ENCODE data around the gene PSMC2.
"Not testable (repeated sequence)": the region's sequence is repeated elsewhere in the genome, so short reads cannot be mapped to it uniquely, and the experiment has no call there.

Gene PSMC2

DNA sequence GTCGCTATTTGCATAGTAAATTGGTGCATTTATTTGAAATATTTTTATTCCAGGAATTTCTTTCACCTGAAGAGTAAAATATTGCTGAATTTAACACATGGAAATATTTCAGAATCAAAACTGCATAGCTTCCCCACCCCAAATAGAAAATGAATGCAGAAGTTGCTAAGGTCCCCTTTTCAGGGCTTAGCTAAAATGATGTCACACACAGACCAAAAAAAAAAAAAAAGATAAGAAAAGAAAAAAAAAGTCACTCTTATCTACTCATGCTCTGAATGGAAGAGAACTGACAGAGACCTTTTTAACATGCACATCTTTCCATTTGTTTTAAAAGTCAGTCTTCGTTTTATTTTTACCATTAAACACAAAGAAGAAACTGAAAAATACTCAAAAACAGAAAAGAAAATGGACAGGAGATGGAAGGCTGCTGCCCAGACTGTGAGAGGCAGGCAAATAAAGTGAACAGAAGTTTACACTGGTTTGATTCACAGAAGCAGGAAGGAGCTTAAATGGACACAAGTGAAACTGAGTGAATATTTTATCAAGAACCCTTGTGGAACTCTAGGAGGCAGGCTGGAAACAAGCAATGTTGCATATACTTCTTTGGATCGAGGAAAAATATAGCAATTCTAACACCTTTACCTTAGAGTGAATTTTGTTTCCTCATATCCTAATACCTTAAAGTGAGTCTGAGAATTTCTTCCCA, 32.0 kb downstream of the PSMC2 start:
- DNase-seq = no peak

DNA sequence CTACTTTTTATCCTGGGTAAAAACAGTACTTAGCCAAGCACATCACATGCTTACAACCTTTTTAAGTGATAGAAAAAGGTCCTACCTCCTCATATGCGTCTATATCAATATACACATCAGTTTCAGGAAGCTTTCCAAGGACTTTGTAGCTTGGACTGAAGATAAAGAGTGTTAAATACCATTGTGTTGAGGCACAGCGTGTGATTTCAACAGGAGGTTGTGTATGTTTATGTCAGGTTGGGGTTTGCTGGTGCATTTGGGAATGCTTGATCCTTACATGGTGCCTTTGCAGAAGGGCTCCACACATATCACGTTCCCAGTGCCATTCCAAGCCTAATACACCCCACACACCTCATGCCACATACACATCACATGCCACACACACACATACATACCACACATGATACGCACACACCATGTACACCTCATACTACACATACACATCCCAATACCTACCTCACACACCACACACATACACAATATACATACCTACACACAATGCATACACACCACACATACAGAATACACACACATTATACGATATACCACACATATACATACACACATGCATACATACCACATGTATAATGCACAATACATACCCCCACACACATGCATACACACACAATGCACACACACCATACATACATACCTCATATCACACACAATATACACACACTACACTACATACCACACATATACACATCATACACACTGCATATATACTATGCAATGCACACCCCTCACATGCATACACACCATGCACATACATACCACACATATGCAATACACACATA, 33.1 kb downstream of the PSMC2 start:
- DNase-seq = no peak

DNA sequence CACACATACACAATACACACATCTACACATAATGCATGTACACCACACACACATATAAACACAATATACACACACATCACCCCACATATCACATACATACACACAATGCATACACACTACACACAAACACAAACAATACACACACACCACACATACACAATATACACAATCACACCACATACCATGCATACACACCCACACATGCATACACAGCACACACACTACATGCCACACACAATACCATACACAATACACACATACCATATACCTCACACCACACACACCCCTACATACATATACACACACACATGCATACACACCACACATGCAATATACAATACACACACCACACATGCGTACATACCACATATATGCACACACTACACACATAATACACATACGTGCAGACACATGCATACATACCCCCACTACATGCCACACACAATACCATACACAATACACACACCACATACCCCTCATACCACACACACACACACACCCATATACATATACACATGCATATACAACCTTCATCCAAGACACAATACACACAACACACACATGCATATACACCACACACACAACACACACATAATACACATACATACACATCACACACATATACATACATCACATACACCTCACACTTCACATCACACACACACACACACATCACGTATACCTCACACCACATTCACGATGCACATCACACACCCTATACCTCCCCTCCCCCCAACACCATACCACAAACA, 34.0 kb downstream of the PSMC2 start:
- no peak for DNase-seq

GRCh38 chr7:103382032-103382402, 34.6 kb downstream of the PSMC2 start:
- DNase-seq = no peak

GRCh38 chr7:103387242-103387641, 39.8 kb downstream of the PSMC2 start:
- no peak for DNase-seq

DNA sequence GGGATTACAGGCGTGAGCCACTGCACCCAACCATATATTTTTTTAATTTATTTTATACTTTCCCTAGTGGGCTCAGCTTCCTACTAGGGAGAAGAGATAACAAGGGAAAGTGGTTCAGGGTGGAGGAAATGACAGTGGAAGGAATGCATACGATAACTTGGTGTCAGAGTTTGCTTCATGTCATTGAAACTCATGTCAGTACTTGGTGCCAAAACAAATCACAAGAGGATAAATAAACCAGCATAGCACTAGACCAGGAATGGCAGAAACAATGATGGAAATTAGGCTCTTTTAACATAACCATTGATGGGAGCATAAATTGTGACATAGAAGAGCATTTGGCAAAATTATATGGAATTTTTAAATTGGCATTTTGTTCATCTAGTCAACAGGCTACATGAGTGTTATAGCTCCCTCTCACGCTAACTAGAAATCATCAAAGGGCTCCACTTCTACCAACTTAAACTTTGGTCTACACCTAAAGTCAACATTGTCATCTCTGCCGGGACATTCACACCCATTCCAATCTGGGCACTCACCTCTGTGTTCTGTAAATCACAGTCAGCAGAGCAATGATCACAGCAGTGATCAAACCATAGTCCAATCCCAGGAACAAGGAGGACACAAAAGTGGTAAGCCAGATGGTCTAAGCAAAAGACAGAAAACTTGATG, 41.2 kb downstream of the PSMC2 start:
- DNase-seq = no peak

DNA sequence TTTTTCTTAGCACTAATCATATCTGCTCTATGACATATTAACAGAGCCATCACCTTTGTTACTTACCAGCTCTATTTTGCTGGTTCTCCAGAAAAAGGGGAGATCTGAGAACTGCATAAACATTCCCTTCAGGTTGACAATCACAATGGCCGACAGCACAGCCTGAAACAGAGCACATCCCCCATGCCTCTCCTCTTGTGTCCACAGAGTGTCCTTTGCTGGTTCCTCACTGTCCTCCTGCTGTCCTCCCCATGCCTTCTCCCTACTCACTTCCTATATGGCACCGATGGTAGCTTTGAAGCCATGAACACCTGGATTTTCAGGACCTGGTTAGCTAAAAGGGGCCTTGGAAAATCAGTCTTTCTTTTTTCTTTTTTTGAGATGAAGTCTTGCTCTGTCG, 41.8 kb downstream of the PSMC2 start:
- DNase-seq = no peak

DNA sequence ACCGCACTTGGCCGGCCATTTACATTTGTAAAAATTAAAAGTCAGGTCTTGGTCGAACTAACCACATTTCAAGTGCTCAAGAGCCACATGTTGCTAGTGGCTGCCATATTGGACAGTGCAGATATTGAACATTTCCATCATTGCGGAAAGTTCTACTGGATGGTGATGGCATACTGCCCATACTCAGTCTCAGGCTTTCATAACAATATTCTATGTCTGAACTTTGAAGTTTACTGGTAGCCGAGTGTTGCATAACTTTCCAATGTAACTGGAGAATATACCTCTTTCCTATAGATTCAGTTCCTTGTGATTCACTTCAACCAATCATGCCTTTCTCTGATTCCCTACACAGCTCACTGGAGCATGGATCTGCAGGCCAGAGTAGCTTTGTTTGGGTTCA, 43.7 kb downstream of the PSMC2 start:
- no peak for DNase-seq

- DNase-seq = no peak
These were observed 44.5 kb downstream of the PSMC2 start for GRCh38 chr7:103391976-103392375.

- no peak for DNase-seq
These were observed 47.1 kb downstream of the PSMC2 start for GRCh38 chr7:103394566-103394965.

- DNase-seq = no peak
These were observed 47.6 kb downstream of the PSMC2 start for GRCh38 chr7:103395071-103395470.

DNA sequence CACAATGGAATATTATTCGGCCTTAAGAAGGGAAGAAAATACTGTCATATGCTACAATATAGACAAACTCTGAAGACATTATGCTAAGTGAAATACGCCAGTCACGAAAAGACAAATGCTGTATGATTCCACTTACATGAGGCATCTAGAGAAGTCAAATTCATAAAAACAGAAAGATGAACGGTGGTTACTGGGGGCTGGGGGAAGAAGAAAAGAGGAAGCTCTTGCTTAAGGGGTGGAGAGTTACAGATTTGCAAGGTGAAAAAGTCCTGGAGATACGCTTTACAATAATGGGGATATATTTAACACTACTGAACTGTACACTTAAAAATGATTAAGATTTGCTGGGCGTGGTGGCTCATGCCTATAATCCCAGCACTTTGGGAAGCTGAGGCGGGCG, 49.0 kb downstream of the PSMC2 start:
- DNase-seq = no peak

GRCh38 chr7:103398483-103399127, 51.2 kb downstream of the PSMC2 start:
- DNase-seq = no peak

GRCh38 chr7:103399687-103400086, 52.2 kb downstream of the PSMC2 start:
- DNase-seq = not testable (repeated sequence)

DNA sequence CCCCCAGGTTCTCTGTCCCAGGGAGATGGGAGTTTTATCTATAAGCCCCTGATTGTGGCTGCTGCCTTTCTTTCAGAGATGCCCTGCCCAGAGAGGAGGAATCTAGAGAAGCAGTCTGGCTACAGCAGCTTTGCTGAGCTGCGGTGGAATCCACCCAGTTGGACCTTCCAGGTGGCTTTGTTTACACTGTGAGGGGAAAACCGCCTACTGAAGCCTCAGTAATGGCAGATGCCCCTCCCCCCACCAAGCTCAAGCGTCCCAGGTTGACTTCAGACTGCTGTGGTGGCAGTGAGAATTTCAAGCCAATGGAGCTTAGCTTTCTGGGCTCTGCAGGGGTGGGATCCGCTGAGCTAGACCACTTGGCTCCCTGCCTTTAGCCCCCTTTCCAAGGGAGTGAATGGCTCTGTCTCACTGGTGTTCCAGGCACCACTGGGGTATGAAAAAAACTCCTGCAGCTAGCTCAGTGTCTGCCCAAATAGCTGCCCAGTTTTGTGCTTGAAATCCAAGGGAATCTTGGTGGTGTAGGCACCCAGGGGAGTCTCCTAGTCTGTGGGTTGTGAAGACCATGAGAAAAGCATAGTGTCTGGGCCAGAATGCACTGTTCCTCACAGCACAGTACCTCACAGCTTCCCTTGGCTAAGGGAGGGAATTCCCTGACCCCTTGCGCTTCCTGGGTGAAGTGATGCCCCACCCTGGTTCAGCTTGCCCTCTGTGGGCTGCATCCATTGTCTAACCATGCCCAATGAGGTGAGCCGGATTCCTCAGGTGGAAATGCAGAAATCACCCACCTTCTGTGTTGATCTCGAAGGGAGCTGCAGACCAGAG, 58.6 kb downstream of the PSMC2 start:
- DNase-seq = peak; percentile 3

DNA sequence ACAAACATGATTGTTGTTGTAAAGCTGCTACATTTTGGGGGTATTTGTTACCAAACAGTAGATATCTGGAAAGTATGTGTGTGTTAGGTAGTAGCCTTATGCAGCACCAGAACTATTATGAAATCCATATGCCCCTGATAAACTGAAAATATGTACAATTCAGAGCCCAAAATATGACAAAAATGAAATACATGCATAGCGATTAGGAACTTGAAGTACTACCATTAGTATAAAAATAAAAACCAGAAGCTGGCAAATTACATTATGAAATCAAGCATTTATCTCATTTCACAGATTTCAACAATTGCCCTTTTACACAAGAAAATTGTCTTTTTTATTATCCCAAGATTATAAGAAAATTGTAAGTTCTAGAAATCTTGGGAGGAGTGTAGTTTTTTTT, 64.7 kb downstream of the PSMC2 start:
- no peak for DNase-seq

DNA sequence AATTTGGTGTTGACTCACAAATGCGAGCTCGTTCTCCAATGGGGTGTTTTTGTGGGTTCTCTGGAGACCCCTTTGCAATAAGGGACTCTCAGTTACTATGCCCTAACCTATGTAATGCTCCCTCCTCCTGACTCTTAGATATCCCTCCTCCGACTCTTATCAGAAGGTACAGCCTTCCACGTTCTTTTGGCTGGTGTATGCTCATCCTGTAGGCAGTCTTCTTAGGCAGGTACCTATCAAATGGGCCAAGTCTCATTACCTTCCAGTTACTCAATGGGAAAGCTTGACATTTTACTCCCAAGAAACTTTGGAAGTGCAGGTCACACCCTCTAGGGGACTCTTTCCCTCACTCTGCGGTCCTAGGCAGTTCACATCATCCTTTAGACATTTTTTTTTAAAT, 66.0 kb downstream of the PSMC2 start:
- DNase-seq = no peak

GRCh38 chr7:103418241-103418640, 70.8 kb downstream of the PSMC2 start:
- no peak for DNase-seq

Data from DMS153 (cell line).